GM10266 (cell line): ENCODE measurements around the gene CD48.

ENCODE experiments used
- DNase-seq: peaks from one replicate; pipeline ENCODE4 v3.0.0; 2012; ENCODE audit errors: extremely low spot score
- CTCF ChIP-seq: IDR thresholded peaks from 2 replicates; pipeline ENCODE4 v1.5.1; 2012; ENCODE audit warnings: mild to moderate bottlenecking, low read depth; ENCODE audit not compliant: control insufficient read depth, insufficient read depth; ENCODE audit errors: missing control alignments

The CD48 gene

DNA sequence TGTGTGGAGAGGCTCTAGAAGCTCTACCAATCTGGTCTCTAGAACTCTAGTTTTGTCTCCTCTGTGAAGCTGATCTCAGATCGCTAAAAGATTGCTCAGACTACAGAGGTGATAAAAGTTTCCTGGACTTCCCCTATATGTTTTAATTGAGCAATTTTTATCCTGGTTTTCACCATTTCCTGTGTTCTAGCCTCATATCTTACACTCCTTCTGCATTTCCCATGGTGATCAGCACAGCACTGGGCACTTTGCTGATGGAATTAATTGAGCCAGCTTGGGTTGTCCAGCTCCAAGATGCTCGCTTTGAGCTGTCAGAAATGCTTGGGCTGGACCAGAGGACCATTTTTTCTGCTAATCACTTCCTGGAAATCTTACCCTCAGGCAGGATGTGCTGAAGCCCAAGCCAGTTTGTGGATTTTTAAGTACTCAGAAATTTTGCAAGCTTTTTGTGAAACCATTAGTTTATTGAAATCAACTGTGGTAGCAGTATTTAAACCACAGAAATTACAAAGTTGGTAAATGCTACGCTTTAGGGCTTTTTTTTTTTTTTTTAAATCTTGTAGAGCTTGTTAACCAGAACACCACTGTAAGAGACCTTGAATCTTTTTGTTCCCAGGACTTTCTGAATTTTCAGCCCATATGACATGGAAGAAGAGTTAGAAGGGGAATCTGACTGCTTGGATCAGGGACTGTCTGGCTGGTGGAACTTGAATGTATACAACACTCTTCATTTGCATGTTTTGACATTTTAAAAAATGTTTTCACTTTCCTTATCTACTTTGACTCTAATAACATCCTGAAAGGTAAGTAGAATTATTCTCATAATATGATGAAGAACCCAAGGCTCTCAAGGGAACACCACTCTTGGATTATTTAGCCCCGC, 28.4 kb downstream of the CD48 start:
- DNase-seq: no peak
- TF ChIP-seq CTCF: no peak

DNA sequence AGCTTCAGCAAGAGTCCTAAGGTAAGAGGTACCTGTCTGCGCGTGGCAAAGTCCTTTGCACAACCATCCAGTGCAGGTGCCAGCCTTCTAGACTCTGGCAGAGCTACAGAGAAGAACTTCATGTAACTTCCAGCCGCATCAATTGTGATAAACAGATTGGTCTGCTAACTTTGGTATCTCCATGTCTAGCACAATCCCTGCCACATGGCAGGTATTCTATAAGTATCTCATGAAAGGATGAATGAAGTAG, 29.8 kb downstream of the CD48 start:
- no peak for TF ChIP-seq CTCF
- DNase-seq: no peak

DNA sequence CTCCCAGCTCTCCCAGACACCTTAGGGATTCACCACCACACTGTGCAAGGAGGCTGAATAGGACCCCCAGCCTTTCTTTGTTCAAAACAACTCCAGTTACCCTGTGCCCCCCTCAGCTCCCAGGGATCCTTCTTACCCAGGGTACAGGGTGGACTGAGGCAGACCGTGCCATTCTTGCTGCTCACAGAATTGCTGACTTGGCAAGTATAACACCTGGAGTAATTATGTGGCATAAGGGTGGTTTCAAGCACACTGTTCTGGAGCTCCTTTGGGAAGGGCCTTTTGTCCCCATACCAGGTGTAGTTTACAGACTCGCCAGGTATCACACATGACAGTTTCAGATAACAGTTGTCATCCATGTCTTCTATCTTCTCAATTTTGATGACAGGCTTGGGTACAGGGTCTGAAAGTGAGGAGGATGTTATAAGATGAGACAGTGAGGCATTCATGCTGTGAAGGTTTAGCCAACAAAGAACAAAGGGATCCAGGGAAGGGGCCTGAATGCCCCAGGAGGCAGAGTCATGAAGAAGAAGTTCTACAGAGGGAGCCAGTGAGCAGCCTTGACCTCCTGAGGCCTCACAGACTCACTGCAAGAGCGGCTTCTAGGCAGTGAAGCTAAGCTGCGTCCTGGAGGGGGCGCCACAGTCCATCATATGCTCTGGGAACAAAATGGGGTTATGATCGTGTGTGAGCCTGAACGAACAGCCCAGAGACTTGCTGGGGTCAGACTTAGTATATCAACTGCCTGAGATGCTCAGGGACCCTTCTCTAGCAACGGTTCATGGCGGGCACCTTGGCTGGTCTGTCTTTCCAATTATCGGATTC, 30.3 kb downstream of the CD48 start:
- peak; percentile 94 for TF ChIP-seq CTCF
- DNase-seq: peak; percentile 46

GRCh38 chr1:160680399-160680798, 31.2 kb downstream of the CD48 start:
- TF ChIP-seq CTCF: no peak
- no peak for DNase-seq

GRCh38 chr1:160679893-160680292, 31.7 kb downstream of the CD48 start:
- no peak for DNase-seq
- no peak for TF ChIP-seq CTCF

DNA sequence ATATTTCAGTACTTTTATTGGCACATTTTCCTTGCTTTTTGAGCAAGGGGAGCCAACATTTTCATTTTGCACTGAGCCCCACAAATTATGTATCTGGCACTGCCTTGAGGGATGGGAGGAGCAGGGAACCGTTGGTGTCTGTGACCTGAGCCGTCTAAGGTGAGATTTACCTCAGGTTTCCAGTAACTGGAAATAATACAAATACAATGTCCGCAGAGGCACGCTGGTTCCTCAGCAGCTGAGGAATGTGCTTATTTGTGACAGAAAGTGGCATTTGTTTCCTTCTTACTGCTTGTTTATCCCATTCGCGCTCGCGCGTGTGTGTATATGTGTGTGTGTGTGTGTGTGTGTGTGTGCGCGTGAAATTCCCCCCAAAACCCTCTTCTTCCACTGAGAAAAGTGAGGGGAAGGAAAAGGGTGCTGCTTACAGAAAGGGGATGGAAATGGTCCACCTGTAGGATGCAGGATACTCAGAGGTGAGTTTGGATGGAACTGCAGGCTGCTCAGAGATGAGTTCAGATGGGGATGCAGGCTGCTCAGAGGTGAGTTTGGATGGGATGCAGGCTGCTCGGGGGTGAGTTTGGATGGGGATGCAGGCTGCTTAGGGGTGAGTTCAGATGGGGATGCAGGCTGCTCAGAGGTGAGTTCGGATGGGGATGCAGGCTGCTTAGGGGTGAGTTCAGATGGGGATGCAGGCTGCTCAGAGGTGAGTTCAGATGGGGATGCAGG, 34.6 kb downstream of the CD48 start:
- no peak for DNase-seq
- no peak for TF ChIP-seq CTCF
